Endothelial cell of umbilical vein (primary cell): ENCODE results near the gene FAM83D. TPM values are rescaled to one million over a fixed set of nuclear protein-coding genes. Genes with fewer than 3 reads are reported as not detected.
A peak's percentile ranks its signal among the peaks of the same experiment; 100 is the strongest.

Experiments
- BruUV-seq: library from RNA; stranded (reverse); fragments of 400-500 nt; replicated peaks from 2 replicates; lab custom pipeline; 2021; lab: Mats Ljungman, UMichigan
- CTCF ChIA-PET: fragments of 300-600, 350-600 bp; sonication (Branson Sonifier 250); formaldehyde crosslinking; loops from one replicate; lab custom pipeline; 2021; ENCODE audit warnings: antibody characterized with exemption, inconsistent platforms; lab: Charles Lee
- POLR2A ChIA-PET: fragments of 300-600, 350-600 bp; sonication (Branson Sonifier 250); formaldehyde crosslinking; loops from one replicate; lab custom pipeline; 2021; ENCODE audit warnings: antibody characterized with exemption, inconsistent platforms; lab: Charles Lee
- DNase-seq: peaks from one replicate; pipeline ENCODE4 v3.0.0-alpha.2; 2011; ENCODE audit warnings: low read depth, low spot score
- FAIRE-seq: peaks from 2 replicates; lab custom pipeline; 2011; peaks lifted over from hg19 to GRCh38; lab: Jason Lieb, UNC
- H2AFZ ChIP-seq: 2 replicates; pipeline ENCODE4 v1.6.0; 2012; ENCODE audit warnings: low read depth, low read length, control low read depth, inconsistent platforms
- H3K27ac ChIP-seq: 2 replicates; pipeline ENCODE4 v1.5.1; 2011; ENCODE audit warnings: low read depth, mild to moderate bottlenecking, control low read depth, low read length, moderate library complexity; ENCODE audit not compliant: insufficient read depth
- H3K27me3 ChIP-seq, 2 experiments: 2 replicates each; pipeline versions ENCODE4 v1.6.0 to v1.6.1; 2011; ENCODE audit warnings: low read length in 2 of 2, mixed read lengths in 1 of 2; ENCODE audit not compliant: control insufficient read depth in 2 of 2, insufficient read depth in 2 of 2
- H3K36me3 ChIP-seq, 2 experiments: 2 replicates in 1 of 2; 3 replicates in 1 of 2; pipeline ENCODE4 v1.5.1; 2011; ENCODE audit warnings: low read length in 2 of 2, mild to moderate bottlenecking in 1 of 2, moderate library complexity in 1 of 2; ENCODE audit not compliant: control insufficient read depth in 2 of 2, insufficient read depth in 2 of 2; ENCODE audit errors: extremely low read depth in 1 of 2
- H3K4me1 ChIP-seq: 3 replicates; pipeline ENCODE4 v1.5.1; 2011; ENCODE audit warnings: mild to moderate bottlenecking, low read length; ENCODE audit not compliant: control insufficient read depth, insufficient read depth; ENCODE audit errors: extremely low read depth
- H3K4me2 ChIP-seq: 2 replicates; pipeline ENCODE4 v1.6.1; 2011; ENCODE audit warnings: low read length, control low read depth, mixed read lengths; ENCODE audit not compliant: insufficient read depth
- H3K4me3 ChIP-seq, 3 experiments: fragments of 200-600 bp in 1 of 3; sonication (generic), shearing (Covaris generic) in 1 of 3; replicated peaks in 1 of 3; 2 replicates each; pipeline ENCODE4 v1.5.1; 2011 to 2016; ENCODE audit warnings: control low read depth in 3 of 3, low read length in 3 of 3, mild to moderate bottlenecking in 2 of 3, inconsistent platforms in 1 of 3, low read depth in 1 of 3, moderate library complexity in 1 of 3; ENCODE audit not compliant: insufficient read depth in 1 of 3
- H3K79me2 ChIP-seq: 2 replicates; pipeline ENCODE4 v1.6.0; 2012; ENCODE audit warnings: low read length, inconsistent platforms; ENCODE audit not compliant: control insufficient read depth, insufficient read depth
- H3K9ac ChIP-seq: replicated peaks from 2 replicates; pipeline ENCODE3; 2011; ENCODE audit warnings: low read length, control low read depth; ENCODE audit not compliant: insufficient read depth; ENCODE audit errors: extremely low read depth
- H3K9me1 ChIP-seq: replicated peaks from 3 replicates; pipeline ENCODE4 v1.6.0; 2011; ENCODE audit warnings: mild to moderate bottlenecking, low read length; ENCODE audit not compliant: control insufficient read depth, insufficient read depth; ENCODE audit errors: extremely low read depth
- H3K9me3 ChIP-seq: replicated peaks from 2 replicates; pipeline ENCODE4 v1.5.1; 2012; ENCODE audit warnings: low read length, inconsistent platforms; ENCODE audit not compliant: control insufficient read depth, insufficient read depth
- H4K20me1 ChIP-seq: replicated peaks from 2 replicates; pipeline ENCODE3; 2011; ENCODE audit warnings: mild to moderate bottlenecking, low read length; ENCODE audit not compliant: control insufficient read depth, insufficient read depth; ENCODE audit errors: extremely low read depth
- CTCF ChIP-seq, 2 donors: IDR thresholded peaks; 1 replicate in 1 of 2; 2 replicates in 1 of 2; pipeline ENCODE4 v1.5.1; 2011; ENCODE audit warnings: low read length in 2 of 2, mild to moderate bottlenecking in 2 of 2, moderate library complexity in 2 of 2, control low read depth in 1 of 2, inconsistent platforms in 1 of 2, low read depth in 1 of 2; ENCODE audit not compliant: insufficient read depth in 1 of 2; ENCODE audit errors: extremely low read depth in 1 of 2
- EZH2 ChIP-seq: IDR thresholded peaks from 2 replicates; pipeline ENCODE4 v1.6.1; 2012; ENCODE audit warnings: borderline replicate concordance, low read depth, mild to moderate bottlenecking, moderate library complexity, low read length, inconsistent platforms; ENCODE audit not compliant: severe bottlenecking
- FOS ChIP-seq: IDR thresholded peaks from 2 replicates; pipeline ENCODE4 v1.6.1; 2011; ENCODE audit warnings: mild to moderate bottlenecking, low read length, moderate library complexity, borderline replicate concordance; ENCODE audit not compliant: insufficient read depth
- GATA2 ChIP-seq: IDR thresholded peaks from 2 replicates; pipeline ENCODE4 v1.7.0; 2011; ENCODE audit warnings: low read depth, mild to moderate bottlenecking, moderate library complexity, mixed read lengths, low read length; ENCODE audit not compliant: insufficient read length, insufficient read depth
- JUN ChIP-seq: IDR thresholded peaks from 2 replicates; pipeline ENCODE4 v1.6.1; 2011; ENCODE audit warnings: borderline replicate concordance, low read depth; ENCODE audit not compliant: insufficient read length, insufficient read depth
- MAX ChIP-seq: IDR thresholded peaks from 2 replicates; pipeline ENCODE4 v1.6.1; 2011; ENCODE audit not compliant: insufficient read depth, insufficient read length
- MYC ChIP-seq: IDR thresholded peaks from one replicate; pipeline ENCODE4 v1.6.1; 2011; ENCODE audit warnings: mild to moderate bottlenecking, low read depth, low read length
- POLR2A ChIP-seq: IDR thresholded peaks from 2 replicates; pipeline ENCODE4 v1.6.1; 2012; ENCODE audit warnings: low read depth, mild to moderate bottlenecking, control low read depth, low read length
- POLR2AphosphoS5 ChIP-seq: IDR thresholded peaks from 2 replicates; pipeline ENCODE4 v1.6.1; 2012; ENCODE audit warnings: low read depth, mild to moderate bottlenecking, control low read depth, low read length, moderate library complexity; ENCODE audit not compliant: insufficient read depth
- dilution Hi-C: fragments of 300-500 bp; cut with MboI; formaldehyde crosslinking; loops from one replicate; pipeline ENCODE4 v1.15.0; 2019; ENCODE audit warnings: low sequenced_read_pairs; ENCODE audit not compliant: extremely low pct_ligation_motif_present
- intact Hi-C: fragments of 100-400 bp; cut with micrococcal nuclease; formaldehyde crosslinking; loops from one replicate; pipeline ENCODE4 v1.10.0; 2022
- polyA plus RNA-seq, 4 experiments: library from polyadenylated mRNA; depleted of rRNA in 3 of 4; stranded (reverse) in 3 of 4; unstranded in 1 of 4; fragments of >200 nt; gene quantifications; 2 replicates each; pipeline versions ENCODE4 v1.2.1 to v1.2.3, GENCODE V29; 2011 to 2012; ENCODE audit warnings: missing spikeins in 1 of 4
- total RNA-seq: library from RNA; stranded (reverse); gene quantifications from 2 replicates; pipeline ENCODE4 v1.2.3, GENCODE V29; 2021

Gene FAM83D
- total and polyA plus RNA-seq, 2 donors (not counting 3 experiments of a cell fraction or from before 2014, with no cell fraction given), result 41.0 to 46.0 TPM

- H4K20me1 ChIP-seq, result no peaks in the 10 kb centered on the region
- H3K9me3 ChIP-seq, result no peaks in the 10 kb centered on the region
- DNase-seq (no peak), FAIRE-seq (no peak)
- no peaks in the 10 kb centered on the region for H3K9me1 ChIP-seq
- peak overlapping the region; percentile 62 for H2AFZ ChIP-seq
- POLR2A ChIA-PET, result interaction anchor here (0.7 kb wide), 1 partner anchor 33 kb away, joined by 3 read pairs; no protein-coding TSS in a partner anchor
- H3K4me1 ChIP-seq, result peaks cover 19% of the 10 kb centered on the region
- no peak for TF ChIP-seq FOS
- TF ChIP-seq POLR2AphosphoS5, result no peak
- TF ChIP-seq GATA2, result no peak
- no peak for TF ChIP-seq CTCF (IDR thresholded peaks at IDR 0.05; ENCODE audit: extremely low read depth in 1 of 2, insufficient read depth in 1 of 2, low read depth in 1 of 2, low read length in 2 of 2)
- TF ChIP-seq MYC, result no peak
- no peak for TF ChIP-seq POLR2A
- no peak for TF ChIP-seq MAX
- no peak for TF ChIP-seq EZH2
- TF ChIP-seq JUN, result no peak
- intact Hi-C loops (loop anchor here (1.0 kb wide), 4 partner anchors 35 to 315 kb away; partner anchors contain the start of genes ACTR5 and FAM83D), dilution Hi-C loops (no loop called here)
- H3K79me2 ChIP-seq, result peaks cover 28% of the 10 kb centered on the region
- CTCF ChIA-PET, result interaction anchor here (0.6 to 2.2 kb wide), 16 partner anchors 11 to 88 kb away, joined by 3 to 28 read pairs (median 4); partner anchors contain the start of gene FAM83D
- H3K36me3 ChIP-seq, result no peaks in the 10 kb centered on the region
- H3K4me3 ChIP-seq, result peak overlapping the region in 2 of 3 experiments; percentile 55 to 95
- H3K4me2 ChIP-seq, result peak overlapping the region; percentile 65
- BruUV-seq, result TSS peak; percentile 91
- H3K27ac ChIP-seq, result peak overlapping the region; percentile 36
- H3K27me3 ChIP-seq, result no peaks in the 10 kb centered on the region
- H3K9ac ChIP-seq, result peak overlapping the region; percentile 58
These were observed 35.4 kb downstream of the FAM83D start for GRCh38 chr20:38961530-38962043.
